ENCODE measurements around the gene RBM19.

RBM19 gene

DNA sequence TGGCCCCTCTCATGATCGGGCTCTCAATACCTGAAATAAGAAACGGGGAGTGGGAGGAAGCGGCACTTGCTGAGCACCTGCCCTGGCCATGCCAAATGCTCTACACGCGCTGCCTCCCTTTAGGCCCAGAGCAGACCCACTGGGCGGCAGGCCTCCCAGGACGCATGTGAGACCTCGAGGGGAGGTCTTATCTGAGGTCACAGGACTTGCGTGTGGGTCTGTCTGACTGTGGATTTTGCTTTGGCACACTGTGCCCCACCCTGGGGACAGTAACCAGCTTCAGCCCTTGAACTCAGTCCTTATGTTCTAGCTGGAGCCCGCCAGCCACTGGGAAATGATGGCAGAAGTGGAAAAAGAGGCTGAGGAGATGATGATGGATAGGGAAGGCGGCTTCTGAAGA, 91.8 kb downstream of the RBM19 start:
- Histone ChIP-seq H3K27ac (ENCODE audit: low read depth, low read length, poor library complexity, severe bottlenecking) (no peak overlapping the region), H3K36me3 (ENCODE audit: insufficient read depth, low read length) (no peaks in the 10 kb centered on the region), H2AFZ (ENCODE audit: low read length) (no peak overlapping the region), H3K27me3 (ENCODE audit: insufficient read depth, low read length) (no peaks in the 10 kb centered on the region), H3K4me3 (ENCODE audit: low read depth, low read length, poor library complexity, severe bottlenecking) (no peak overlapping the region), H3K4me2 (ENCODE audit: low read length) (no peak overlapping the region), H3K9me3 (ENCODE audit: low read length) (no peaks in the 10 kb centered on the region), H3K9ac (ENCODE audit: low read length) (no peak overlapping the region), H3K79me2 (ENCODE audit: insufficient read depth, low read length) (no peaks in the 10 kb centered on the region), H3K9me2 (ENCODE audit: low read depth, low read length) (no peaks in the 10 kb centered on the region), H4K20me1 (ENCODE audit: insufficient read depth, low read length) (no peaks in the 10 kb centered on the region), H3K4me1 (ENCODE audit: insufficient read depth, low read length, severe bottlenecking) (peaks cover 9% of the 10 kb centered on the region), H3F3A (ENCODE audit: insufficient read depth, low read length) (no peaks in the 10 kb centered on the region)
- no peak for TF ChIP-seq EZH2 (IDR thresholded peaks at IDR 0.05; ENCODE audit: borderline replicate concordance, low read length)
- TF ChIP-seq, protein P1, sequence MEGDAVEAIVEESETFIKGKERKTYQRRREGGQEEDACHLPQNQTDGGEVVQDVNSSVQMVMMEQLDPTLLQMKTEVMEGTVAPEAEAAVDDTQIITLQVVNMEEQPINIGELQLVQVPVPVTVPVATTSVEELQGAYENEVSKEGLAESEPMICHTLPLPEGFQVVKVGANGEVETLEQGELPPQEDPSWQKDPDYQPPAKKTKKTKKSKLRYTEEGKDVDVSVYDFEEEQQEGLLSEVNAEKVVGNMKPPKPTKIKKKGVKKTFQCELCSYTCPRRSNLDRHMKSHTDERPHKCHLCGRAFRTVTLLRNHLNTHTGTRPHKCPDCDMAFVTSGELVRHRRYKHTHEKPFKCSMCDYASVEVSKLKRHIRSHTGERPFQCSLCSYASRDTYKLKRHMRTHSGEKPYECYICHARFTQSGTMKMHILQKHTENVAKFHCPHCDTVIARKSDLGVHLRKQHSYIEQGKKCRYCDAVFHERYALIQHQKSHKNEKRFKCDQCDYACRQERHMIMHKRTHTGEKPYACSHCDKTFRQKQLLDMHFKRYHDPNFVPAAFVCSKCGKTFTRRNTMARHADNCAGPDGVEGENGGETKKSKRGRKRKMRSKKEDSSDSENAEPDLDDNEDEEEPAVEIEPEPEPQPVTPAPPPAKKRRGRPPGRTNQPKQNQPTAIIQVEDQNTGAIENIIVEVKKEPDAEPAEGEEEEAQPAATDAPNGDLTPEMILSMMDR (IDR thresholded peaks at IDR 0.05; ENCODE audit: low read length), result no peak

GRCh38 chr12:113873740-113874139, 92.4 kb downstream of the RBM19 start:
- Histone ChIP-seq H3K27me3 (ENCODE audit: insufficient read depth, low read length) (no peaks in the 10 kb centered on the region), H3F3A (ENCODE audit: insufficient read depth, low read length) (no peaks in the 10 kb centered on the region), H2AFZ (ENCODE audit: low read length) (no peak overlapping the region), H3K36me3 (ENCODE audit: insufficient read depth, low read length) (no peaks in the 10 kb centered on the region), H3K79me2 (ENCODE audit: insufficient read depth, low read length) (no peaks in the 10 kb centered on the region), H3K4me2 (ENCODE audit: low read length) (no peak overlapping the region), H3K27ac (ENCODE audit: low read depth, low read length, poor library complexity, severe bottlenecking) (no peak overlapping the region), H3K4me1 (ENCODE audit: insufficient read depth, low read length, severe bottlenecking) (peaks cover 9% of the 10 kb centered on the region), H3K4me3 (ENCODE audit: low read depth, low read length, poor library complexity, severe bottlenecking) (no peak overlapping the region), H3K9me2 (ENCODE audit: low read depth, low read length) (no peaks in the 10 kb centered on the region), H3K9ac (ENCODE audit: low read length) (no peak overlapping the region), H3K9me3 (ENCODE audit: low read length) (no peaks in the 10 kb centered on the region), H4K20me1 (ENCODE audit: insufficient read depth, low read length) (no peaks in the 10 kb centered on the region)
- TF ChIP-seq EZH2 (IDR thresholded peaks at IDR 0.05; ENCODE audit: borderline replicate concordance, low read length), result no peak
- TF ChIP-seq, protein P1 (IDR thresholded peaks at IDR 0.05; ENCODE audit: low read length), result no peak

DNA sequence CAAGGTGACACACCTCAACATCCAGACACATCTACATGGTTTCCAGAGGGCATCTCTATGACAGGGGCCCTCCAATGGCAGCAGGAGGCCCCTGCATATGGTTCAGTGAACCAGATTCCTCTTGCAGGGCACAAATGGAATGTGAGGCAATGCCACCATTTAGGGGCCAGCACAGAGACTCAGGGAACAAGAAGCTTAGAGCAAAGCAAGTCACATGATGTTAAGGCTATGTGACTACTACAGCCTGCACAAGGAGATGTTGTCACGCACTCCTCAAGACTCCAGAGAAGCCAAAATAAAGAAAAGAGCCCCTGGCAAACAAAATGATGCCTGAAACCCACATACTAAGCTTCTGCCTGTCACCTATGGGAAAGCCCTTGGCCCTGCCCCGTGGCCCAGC, 95.2 kb downstream of the RBM19 start:
- no peaks in the 10 kb centered on the region for H3K79me2 ChIP-seq (ENCODE audit: insufficient read depth, low read length)

More for the DNA sequence above, 95.2 kb downstream of the RBM19 start:
- H3K27me3 ChIP-seq (ENCODE audit: insufficient read depth, low read length), result no peaks in the 10 kb centered on the region
- peaks cover 9% of the 10 kb centered on the region for H3K4me1 ChIP-seq (ENCODE audit: insufficient read depth, low read length, severe bottlenecking)
- H3K4me3 ChIP-seq (ENCODE audit: low read depth, low read length, poor library complexity, severe bottlenecking), result no peak overlapping the region
- no peaks in the 10 kb centered on the region for H3K9me3 ChIP-seq (ENCODE audit: low read length)
- H4K20me1 ChIP-seq (ENCODE audit: insufficient read depth, low read length), result no peaks in the 10 kb centered on the region
- TF ChIP-seq, protein P1 (IDR thresholded peaks at IDR 0.05; ENCODE audit: low read length), result no peak
- TF ChIP-seq EZH2 (IDR thresholded peaks at IDR 0.05; ENCODE audit: borderline replicate concordance, low read length), result no peak
- no peak overlapping the region for H2AFZ ChIP-seq (ENCODE audit: low read length)
- no peaks in the 10 kb centered on the region for H3K9me2 ChIP-seq (ENCODE audit: low read depth, low read length)
- peak overlapping the region; percentile 31 for H3K27ac ChIP-seq (ENCODE audit: low read depth, low read length, poor library complexity, severe bottlenecking)
- no peaks in the 10 kb centered on the region for H3K36me3 ChIP-seq (ENCODE audit: insufficient read depth, low read length)
- no peaks in the 10 kb centered on the region for H3F3A ChIP-seq (ENCODE audit: insufficient read depth, low read length)
- H3K9ac ChIP-seq (ENCODE audit: low read length), result no peak overlapping the region
- H3K4me2 ChIP-seq (ENCODE audit: low read length), result 0 out of 2 replicates have a peak overlapping the region, but pooled peaks have one; percentile 16
